ENCODE measurements around the gene CFAP46.

GRCh38 chr10:132799865-132800264 lies 142.5 kb downstream of the CFAP46 start:
- TF ChIP-seq EZH2 (IDR thresholded peaks at IDR 0.05; ENCODE audit: borderline replicate concordance, insufficient read depth, low read length, poor library complexity, severe bottlenecking) (no peak), CTCF (IDR thresholded peaks at IDR 0.05; ENCODE audit: poor library complexity, severe bottlenecking) (no peak), POLR2AphosphoS5 (IDR thresholded peaks at IDR 0.05) (no peak), REST (IDR thresholded peaks at IDR 0.05; ENCODE audit: borderline replicate concordance) (no peak), SMC3 (conservative IDR thresholded peaks at IDR 0.05; ENCODE audit: poor library complexity) (no peak), RAD21 (conservative IDR thresholded peaks at IDR 0.05) (no peak), EP300 (conservative IDR thresholded peaks at IDR 0.05; ENCODE audit: poor library complexity, severe bottlenecking) (no peak)

Measured in neural cell (in vitro differentiated cells).